Bone marrow (tissue), 2 donors: ENCODE data around the gene GTF2E1.
"Not testable (repeated sequence)": the region's sequence is repeated elsewhere in the genome, so short reads cannot be mapped to it uniquely, and the experiment has no call there.

Experiments used
- DNase-seq, 2 donors: peaks; one replicate each; lab custom pipeline; 2025; lab: John Stamatoyannopoulos, UW

Gene GTF2E1

GRCh38 chr3:120756061-120756460 lies 13.5 kb downstream of the GTF2E1 start:
- DNase-seq = no peak

- DNase-seq = not testable (repeated sequence)
Measured at GRCh38 chr3:120758551-120758950, 16.0 kb downstream of the GTF2E1 start.

- DNase-seq = no peak
Measured at GRCh38 chr3:120762615-120763014, 20.1 kb downstream of the GTF2E1 start.

- no peak for DNase-seq
Measured at GRCh38 chr3:120763601-120764000, 21.1 kb downstream of the GTF2E1 start.

- no peak for DNase-seq
Measured at GRCh38 chr3:120764206-120764605, 21.7 kb downstream of the GTF2E1 start.

- no peak for DNase-seq
Measured at GRCh38 chr3:120765830-120766493, 23.4 kb downstream of the GTF2E1 start.

- DNase-seq = no peak
Measured at GRCh38 chr3:120766576-120766975, 24.0 kb downstream of the GTF2E1 start.

- no peak for DNase-seq
Measured at GRCh38 chr3:120767106-120767505, 24.6 kb downstream of the GTF2E1 start.

- no peak for DNase-seq
Measured at GRCh38 chr3:120769436-120769835, 26.9 kb downstream of the GTF2E1 start.

- DNase-seq = no peak
Measured at GRCh38 chr3:120770891-120771290, 28.3 kb downstream of the GTF2E1 start.

- no peak for DNase-seq
Measured at GRCh38 chr3:120772081-120772480, 29.5 kb downstream of the GTF2E1 start.

GRCh38 chr3:120773932-120774331 lies 31.4 kb downstream of the GTF2E1 start:
- DNase-seq = no peak

- DNase-seq = no peak
Measured at GRCh38 chr3:120775411-120775810, 32.9 kb downstream of the GTF2E1 start.

- no peak for DNase-seq
Measured at GRCh38 chr3:120778776-120779175, 36.2 kb downstream of the GTF2E1 start.

- DNase-seq = no peak
Measured at GRCh38 chr3:120780977-120781376, 38.4 kb downstream of the GTF2E1 start.

GRCh38 chr3:120785832-120786231 lies 43.3 kb downstream of the GTF2E1 start:
- not testable (repeated sequence) for DNase-seq

- no peak for DNase-seq
Measured at GRCh38 chr3:120791010-120791409, 48.5 kb downstream of the GTF2E1 start.

- DNase-seq = no peak
Measured at GRCh38 chr3:120791913-120792312, 49.4 kb downstream of the GTF2E1 start.

- no peak for DNase-seq
Measured at GRCh38 chr3:120793601-120794000, 51.1 kb downstream of the GTF2E1 start.

GRCh38 chr3:120795017-120795648 lies 52.6 kb downstream of the GTF2E1 start:
- DNase-seq = peak; percentile 55 to 83

- no peak for DNase-seq
Measured at GRCh38 chr3:120795959-120796358, 53.4 kb downstream of the GTF2E1 start.

- DNase-seq = no peak
Measured at GRCh38 chr3:120796976-120797375, 54.4 kb downstream of the GTF2E1 start.

GRCh38 chr3:120797857-120798256 lies 55.3 kb downstream of the GTF2E1 start:
- no peak for DNase-seq

GRCh38 chr3:120798346-120798745 lies 55.8 kb downstream of the GTF2E1 start:
- no peak for DNase-seq
